Measurements from ENCODE around the gene SLC22A15. TPM values are rescaled to one million over a fixed set of nuclear protein-coding genes. Genes with fewer than 3 reads are reported as not detected.

SLC22A15 gene
- total and polyA plus RNA-seq, 10 of the 15 experiments (the other 5 are each of a cell fraction or from before 2014, with no cell fraction given) = 0.05 to 2.8 (median 0.13) TPM; not detected in 1

DNA sequence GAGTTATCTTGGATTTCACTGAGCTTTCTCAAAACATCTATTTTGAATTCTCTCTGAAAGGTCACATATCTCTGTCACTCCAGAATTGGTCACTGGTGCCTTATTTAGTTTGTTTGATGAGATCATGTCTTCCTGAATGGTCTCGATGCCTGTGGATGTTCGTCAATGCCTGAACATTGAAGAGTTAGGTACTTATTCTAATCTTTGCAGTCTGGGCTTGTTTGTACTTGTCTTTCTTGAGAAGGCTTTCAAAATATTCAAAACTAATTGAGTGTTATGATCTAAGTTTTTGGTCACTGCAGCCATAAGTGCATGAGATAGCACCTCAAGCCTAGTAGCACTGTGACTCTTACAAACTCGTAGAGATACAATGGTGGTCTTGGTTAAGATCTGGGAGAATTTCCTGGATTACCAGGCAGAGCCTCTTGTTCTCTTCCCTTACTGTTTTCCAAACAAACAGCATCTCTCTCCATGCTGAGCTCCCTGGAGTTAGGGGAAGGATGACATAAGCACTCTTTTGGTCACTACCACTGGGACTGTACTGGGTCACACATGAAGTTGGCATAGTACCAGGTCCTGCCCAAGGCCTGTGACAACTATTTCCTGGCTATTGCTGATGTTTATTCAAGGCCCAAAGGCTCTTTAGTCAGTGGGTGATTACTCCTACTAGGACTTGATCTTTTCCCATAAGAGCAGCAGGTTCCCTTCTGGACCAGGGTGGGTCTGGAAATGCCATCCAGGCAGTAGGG is 25.6 kb downstream of the SLC22A15 start:
- TF ChIP-seq SREBF2 (IDR thresholded peaks at IDR 0.05; ENCODE audit: low read length) (no peak), NR2C1 (IDR thresholded peaks at IDR 0.05) (no peak), ATF2 (IDR thresholded peaks at IDR 0.05; ENCODE audit: low read length) (no peak), SREBF1 (IDR thresholded peaks at IDR 0.05; ENCODE audit: low read length) (no peak), BACH1 (IDR thresholded peaks at IDR 0.05; ENCODE audit: borderline replicate concordance) (no peak), TBL1XR1 (IDR thresholded peaks at IDR 0.05; ENCODE audit: low read depth, low read length) (no peak), RAD51 (IDR thresholded peaks at IDR 0.05) (no peak), CHD4 (IDR thresholded peaks at IDR 0.05) (no peak), RUNX3 (IDR thresholded peaks at IDR 0.05; ENCODE audit: low read length) (no peak), TCF7 (IDR thresholded peaks at IDR 0.05; ENCODE audit: borderline replicate concordance) (no peak), NR2C2 (IDR thresholded peaks at IDR 0.05; ENCODE audit: borderline replicate concordance, control insufficient read depth, insufficient read length, low read depth) (no peak), RFX5 (IDR thresholded peaks at IDR 0.05; ENCODE audit: low read depth, low read length) (no peak), POU2F2 (IDR thresholded peaks at IDR 0.05; ENCODE audit: borderline replicate concordance, low read depth, low read length) (no peak), SRF (IDR thresholded peaks at IDR 0.05; ENCODE audit: low read depth in 2 of 2, low read length in 2 of 2) (no peak), ZNF274 (IDR thresholded peaks at IDR 0.05; ENCODE audit: insufficient read depth, insufficient read length) (no peak), POLR2A (IDR thresholded peaks at IDR 0.05; ENCODE audit: low read depth, low read length) (no peak)
- no peak for ATAC-seq
- ChIA-PET POLR2A (no interaction called here), SMC1A (ENCODE audit: uncharacterized antibody, unreplicated experiment) (no interaction called here), RAD21 (ENCODE audit: unreplicated experiment) (no interaction called here), CTCF (interaction anchor here (0.7 kb wide), 1 partner anchor 13 kb away, joined by 3 read pairs; no protein-coding TSS in a partner anchor)
- no peak overlapping the region for H3K9ac ChIP-seq (ENCODE audit: control insufficient read depth, insufficient read depth, low read length)
- no peaks in the 10 kb centered on the region for H3K79me2 ChIP-seq (ENCODE audit: control insufficient read depth, insufficient read depth, low read length)
- WGBS (ENCODE audit: insufficient coverage, insufficient replicate concordance, low lambda C conversion rate, missing lambda C conversion rate) = 25% methylated on average over 3 of the region's 3 CpGs
- in situ Hi-C loops (cut with MboI) = no loop called here
- no peak overlapping the region for H3K27ac ChIP-seq (ENCODE audit: control insufficient read depth, insufficient read depth)
- intact Hi-C loops (cut with micrococcal nuclease; ENCODE audit: unreplicated experiment) = no loop called here
- no peak overlapping the region for H3K4me2 ChIP-seq (ENCODE audit: control insufficient read depth, insufficient read depth)
- no peaks in the 10 kb centered on the region; the same call in 2 of the 3 replicates for H3K9me3 ChIP-seq (replicated peaks; ENCODE audit: control insufficient read depth, insufficient read depth, low read length)
- BruUV-seq (replicated peaks) = no TSS peak
- FAIRE-seq = no peak
- H4K20me1 ChIP-seq (ENCODE audit: control insufficient read depth, insufficient read depth) = no peaks in the 10 kb centered on the region
- DNase-seq (ENCODE audit: low read depth, low spot score) = no peak
- H3K4me3 ChIP-seq = no peak overlapping the region
- 0 out of 4 replicates have a peak, but pooled peaks cover 0 to 2% of the 10 kb centered on the region in 2 experiments for H3K36me3 ChIP-seq (ENCODE audit: control insufficient read depth in 2 of 2, insufficient read depth in 2 of 2, low read length in 1 of 2)
- H3K4me1 ChIP-seq (ENCODE audit: control insufficient read depth, insufficient read depth, low read length) = 0 out of 2 replicates have a peak, but pooled peaks cover 2% of the 10 kb centered on the region
- no peaks in the 10 kb centered on the region for H3K27me3 ChIP-seq (replicated peaks in 1 of 2; ENCODE audit: control insufficient read depth in 2 of 2, insufficient read depth in 2 of 2, low read length in 1 of 2)
- no peak overlapping the region for H2AFZ ChIP-seq (ENCODE audit: control insufficient read depth, low read depth, low read length)

Data from GM12878 (cell line).